Keratinocyte (primary cell): ENCODE data around the gene OTOG. TPM values are rescaled to one million over a fixed set of nuclear protein-coding genes. Genes with fewer than 3 reads are reported as not detected.

Experiments used
- DNase-seq: peaks from one replicate; pipeline ENCODE4 v3.0.0-alpha.2; 2011; ENCODE audit warnings: low read depth, missing footprints, low spot score
- FAIRE-seq: peaks from 2 replicates; lab custom pipeline; 2011; peaks lifted over from hg19 to GRCh38; lab: Jason Lieb, UNC
- H2AFZ ChIP-seq: 2 replicates; pipeline ENCODE4 v1.6.0; 2012; ENCODE audit warnings: low read length, control low read depth, inconsistent platforms; ENCODE audit not compliant: control insufficient read depth
- H3K27ac ChIP-seq: 2 replicates; pipeline ENCODE4 v1.5.1; 2011; ENCODE audit warnings: low read length; ENCODE audit not compliant: control insufficient read depth, insufficient read depth
- H3K27me3 ChIP-seq: 3 replicates; pipeline ENCODE4 v1.6.0; 2011; ENCODE audit warnings: low read length; ENCODE audit not compliant: control insufficient read depth, insufficient read depth; ENCODE audit errors: extremely low read depth
- H3K36me3 ChIP-seq, 2 experiments: 2 replicates in 1 of 2; 3 replicates in 1 of 2; pipeline ENCODE4 v1.5.1; 2011; ENCODE audit warnings: low read length in 2 of 2, mild to moderate bottlenecking in 1 of 2; ENCODE audit not compliant: control insufficient read depth in 2 of 2, insufficient read depth in 2 of 2; ENCODE audit errors: extremely low read depth in 1 of 2
- H3K4me1 ChIP-seq: 3 replicates; pipeline ENCODE4 v1.5.1; 2011; ENCODE audit warnings: low read length; ENCODE audit not compliant: control insufficient read depth, insufficient read depth; ENCODE audit errors: extremely low read depth
- H3K4me2 ChIP-seq: 3 replicates; pipeline ENCODE4 v1.6.0; 2011; ENCODE audit warnings: low read depth, low read length; ENCODE audit not compliant: control insufficient read depth, insufficient read depth; ENCODE audit errors: extremely low read depth
- H3K4me3 ChIP-seq, 3 experiments: fragments of 200-600 bp in 1 of 3; sonication (generic) in 1 of 3; 2 replicates in 2 of 3; 3 replicates in 1 of 3; pipeline ENCODE4 v1.5.1; 2011 to 2016; ENCODE audit warnings: low read length in 3 of 3, mild to moderate bottlenecking in 3 of 3, control low read depth in 2 of 3, inconsistent platforms in 1 of 3, low read depth in 1 of 3, mixed read lengths in 1 of 3, mixed run types in 1 of 3, moderate library complexity in 1 of 3; ENCODE audit not compliant: control insufficient read depth in 2 of 3, insufficient read depth in 2 of 3; ENCODE audit errors: extremely low read depth in 1 of 3
- H3K79me2 ChIP-seq: 2 replicates; pipeline ENCODE4 v1.6.0; 2012; ENCODE audit warnings: low read length; ENCODE audit not compliant: control insufficient read depth, insufficient read depth
- H3K9ac ChIP-seq: 3 replicates; pipeline ENCODE4 v1.6.0; 2011; ENCODE audit warnings: low read length; ENCODE audit not compliant: control insufficient read depth, insufficient read depth; ENCODE audit errors: extremely low read depth
- H3K9me1 ChIP-seq: 3 replicates; pipeline ENCODE4 v1.6.0; 2011; ENCODE audit warnings: low read length; ENCODE audit not compliant: control insufficient read depth, insufficient read depth; ENCODE audit errors: extremely low read depth
- H3K9me3 ChIP-seq: 2 replicates; pipeline ENCODE4 v1.5.1; 2012; ENCODE audit warnings: low read depth, low read length; ENCODE audit not compliant: control insufficient read depth
- H4K20me1 ChIP-seq: 3 replicates; pipeline ENCODE4 v1.6.0; 2011; ENCODE audit warnings: low read length; ENCODE audit not compliant: control insufficient read depth, insufficient read depth; ENCODE audit errors: extremely low read depth
- CTCF ChIP-seq, 3 experiments: IDR thresholded peaks in 1 of 3; conservative IDR thresholded peaks in 1 of 3; optimal IDR thresholded peaks in 1 of 3; 2 replicates in 2 of 3; 3 replicates in 1 of 3; pipeline versions ENCODE3 to v1.5.1; 2011; ENCODE audit warnings: low read length in 3 of 3, mild to moderate bottlenecking in 3 of 3, moderate library complexity in 2 of 3, control low read depth in 1 of 3, inconsistent platforms in 1 of 3; ENCODE audit not compliant: insufficient read depth in 2 of 3; ENCODE audit errors: extremely low read depth in 1 of 3
- EZH2 ChIP-seq: IDR thresholded peaks from one replicate; pipeline ENCODE4 v1.6.1; 2012; ENCODE audit warnings: inconsistent platforms, mild to moderate bottlenecking, low read length, moderate library complexity
- dilution Hi-C: fragments of 300-500 bp; cut with MboI; formaldehyde crosslinking; loops from one replicate; pipeline ENCODE4 v1.7.0; 2020; ENCODE audit warnings: low sequenced_read_pairs; ENCODE audit not compliant: extremely low pct_ligation_motif_present
- polyA plus RNA-seq, 5 experiments: library from polyadenylated mRNA; depleted of rRNA in 3 of 5; stranded (reverse) in 3 of 5; stranded (forward) in 1 of 5; unstranded in 1 of 5; fragments of >200 nt; gene quantifications; 1 replicate in 1 of 5; 2 replicates in 3 of 5; 3 replicates in 1 of 5; pipeline versions ENCODE4 v1.2.1 to v1.2.3, GENCODE V29; 2011 to 2012; ENCODE audit warnings: missing spikeins in 2 of 5, low read depth in 1 of 5, low replicate concordance in 1 of 5

The OTOG gene
- polyA plus RNA-seq, 1 donor (not counting 4 experiments of a cell fraction or from before 2014, with no cell fraction given): not detected

- no peaks in the 10 kb centered on the region for H3K9me1 ChIP-seq
- DNase-seq (no peak), FAIRE-seq (no peak)
- H3K27me3 ChIP-seq: peaks cover 5% of the 10 kb centered on the region
- H2AFZ ChIP-seq: no peak overlapping the region
- H3K9me3 ChIP-seq: no peaks in the 10 kb centered on the region
- no peak overlapping the region for H3K4me2 ChIP-seq
- no peaks in the 10 kb centered on the region for H3K79me2 ChIP-seq
- no peaks in the 10 kb centered on the region for H3K4me1 ChIP-seq
- dilution Hi-C loops: no loop called here
- no peak for TF ChIP-seq CTCF (optimal IDR thresholded peaks at IDR 0.05 in 1 of 3, IDR thresholded peaks at IDR 0.05 in 1 of 3, conservative IDR thresholded peaks at IDR 0.05 in 1 of 3; ENCODE audit: extremely low read depth in 1 of 3, insufficient read depth in 2 of 3, low read length in 3 of 3)
- TF ChIP-seq EZH2: no peak
- H3K9ac ChIP-seq: no peak overlapping the region
- H4K20me1 ChIP-seq: no peaks in the 10 kb centered on the region
- H3K27ac ChIP-seq: no peak overlapping the region
- no peaks in the 10 kb centered on the region for H3K36me3 ChIP-seq
- no peak overlapping the region for H3K4me3 ChIP-seq
Measured at GRCh38 chr11:17672469-17672868, 125.4 kb downstream of the OTOG start.

- no peak for TF ChIP-seq CTCF (optimal IDR thresholded peaks at IDR 0.05 in 1 of 3, IDR thresholded peaks at IDR 0.05 in 1 of 3, conservative IDR thresholded peaks at IDR 0.05 in 1 of 3; ENCODE audit: extremely low read depth in 1 of 3, insufficient read depth in 2 of 3, low read length in 3 of 3)
- no peak for TF ChIP-seq EZH2
- dilution Hi-C loops: no loop called here
- no peak for DNase-seq
- Histone ChIP-seq H3K4me3 (no peak overlapping the region), H3K36me3 (no peaks in the 10 kb centered on the region), H3K27ac (no peak overlapping the region), H3K4me1 (no peaks in the 10 kb centered on the region), H3K9me3 (no peaks in the 10 kb centered on the region), H3K9me1 (no peaks in the 10 kb centered on the region), H3K4me2 (no peak overlapping the region), H3K9ac (no peak overlapping the region), H2AFZ (no peak overlapping the region), H3K27me3 (peaks cover 5% of the 10 kb centered on the region), H3K79me2 (no peaks in the 10 kb centered on the region), H4K20me1 (no peaks in the 10 kb centered on the region)
- FAIRE-seq: no peak
Measured at GRCh38 chr11:17673951-17674350, 126.9 kb downstream of the OTOG start.
